ENCODE results near the gene BNIP5.

Gene BNIP5

GRCh38 chr6:36336779-36337241, at the start of gene BNIP5:
TSS of gene BNIP5 (minus strand) at chr6:36336888. CDS start at chr6:36330690, 6,198 bp downstream.
- DNase-seq: no peak

GRCh38 chr6:36384095-36384494, 47.4 kb upstream of the BNIP5 start:
- no peak for DNase-seq

GRCh38 chr6:36383606-36384005, 46.9 kb upstream of the BNIP5 start:
- no peak for DNase-seq

- DNase-seq: no peak
Measured at GRCh38 chr6:36382976-36383375, 46.3 kb upstream of the BNIP5 start.

- DNase-seq: no peak
Measured at GRCh38 chr6:36381502-36382389, 45.1 kb upstream of the BNIP5 start.

GRCh38 chr6:36380166-36380565, 43.5 kb upstream of the BNIP5 start:
- no peak for DNase-seq

- no peak for DNase-seq
Measured at GRCh38 chr6:36378936-36379335, 42.2 kb upstream of the BNIP5 start.

- no peak for DNase-seq
Measured at GRCh38 chr6:36378243-36378920, 41.7 kb upstream of the BNIP5 start.

GRCh38 chr6:36377594-36377993, 40.9 kb upstream of the BNIP5 start:
- no peak for DNase-seq

- no peak for DNase-seq
Measured at GRCh38 chr6:36376742-36377141, 40.1 kb upstream of the BNIP5 start.

GRCh38 chr6:36376183-36376582, 39.5 kb upstream of the BNIP5 start:
- no peak for DNase-seq

GRCh38 chr6:36375644-36376155, 39.0 kb upstream of the BNIP5 start:
- DNase-seq: no peak

- DNase-seq: no peak
Measured at GRCh38 chr6:36374972-36375371, 38.3 kb upstream of the BNIP5 start.

- no peak for DNase-seq
Measured at GRCh38 chr6:36374194-36374593, 37.5 kb upstream of the BNIP5 start.

- no peak for DNase-seq
Measured at GRCh38 chr6:36373368-36374019, 36.8 kb upstream of the BNIP5 start.

GRCh38 chr6:36372088-36372487, 35.4 kb upstream of the BNIP5 start:
- DNase-seq: no peak

- DNase-seq: no peak
Measured at GRCh38 chr6:36371211-36371610, 34.5 kb upstream of the BNIP5 start.

- DNase-seq: no peak
Measured at GRCh38 chr6:36370638-36371037, 34.0 kb upstream of the BNIP5 start.

GRCh38 chr6:36368921-36369865, 32.5 kb upstream of the BNIP5 start:
- DNase-seq: peak; percentile 49

- DNase-seq: no peak
Measured at GRCh38 chr6:36368421-36368820, 31.7 kb upstream of the BNIP5 start.

- DNase-seq: no peak
Measured at GRCh38 chr6:36367743-36368142, 31.1 kb upstream of the BNIP5 start.

Measured in NCI-H187 treated with DMSO at 0.1 percent for 48 hours (cell line).